Loucy (cell line): Measurements from ENCODE around the gene KDM4C.
"Not testable (repeated sequence)": the region's sequence is repeated elsewhere in the genome, so short reads cannot be mapped to it uniquely, and the experiment has no call there.

ENCODE experiments used
- H2AFZ ChIP-seq: fragments of 200-600 bp; sonication (generic); 2 replicates; pipeline ENCODE4 v1.6.0; 2016; ENCODE audit warnings: antibody characterized with exemption, mild to moderate bottlenecking, low read length, moderate library complexity
- H3F3A ChIP-seq: fragments of 200-600 bp; 2 replicates; pipeline ENCODE4 v1.6.0; 2016; ENCODE audit warnings: antibody characterized with exemption, low read depth, mild to moderate bottlenecking
- H3K27me3 ChIP-seq: fragments of 200-600 bp; sonication (generic); 2 replicates; pipeline ENCODE4 v1.6.1; 2014; ENCODE audit warnings: low read length, mild to moderate bottlenecking; ENCODE audit not compliant: insufficient read depth, poor library complexity, severe bottlenecking
- H3K36me3 ChIP-seq: fragments of 200-600 bp; sonication (generic); 2 replicates; pipeline ENCODE4 v1.6.1; 2016; ENCODE audit warnings: low read length; ENCODE audit not compliant: insufficient read depth
- H3K4me1 ChIP-seq: fragments of 200-600 bp; sonication (generic); 2 replicates; pipeline ENCODE4 v1.5.1; 2014; ENCODE audit warnings: low read length, mild to moderate bottlenecking; ENCODE audit not compliant: insufficient read depth, poor library complexity, severe bottlenecking
- H3K4me2 ChIP-seq: fragments of 200-600 bp; sonication (generic); 2 replicates; pipeline ENCODE4 v1.6.0; 2014; ENCODE audit warnings: antibody characterized with exemption, low read length, low read depth, mild to moderate bottlenecking; ENCODE audit not compliant: poor library complexity, severe bottlenecking
- H3K4me3 ChIP-seq: fragments of 200-600 bp; sonication (generic); 2 replicates; pipeline ENCODE4 v1.5.1; 2014; ENCODE audit warnings: low read length, mild to moderate bottlenecking, mixed read lengths; ENCODE audit not compliant: poor library complexity, severe bottlenecking
- H3K79me2 ChIP-seq: fragments of 200-600 bp; sonication (generic); 2 replicates; pipeline ENCODE4 v1.6.1; 2014; ENCODE audit warnings: low read length; ENCODE audit not compliant: insufficient read depth
- H3K9ac ChIP-seq: fragments of 200-600 bp; sonication (generic); 2 replicates; pipeline ENCODE4 v1.6.0; 2014; ENCODE audit warnings: mild to moderate bottlenecking, low read depth, low read length, moderate library complexity; ENCODE audit not compliant: poor library complexity, severe bottlenecking
- H3K9me2 ChIP-seq: fragments of 200-600 bp; sonication (generic); replicated peaks from 2 replicates; pipeline ENCODE4 v1.6.1; 2016; ENCODE audit warnings: low read depth, low read length, mixed read lengths
- H3K9me3 ChIP-seq: fragments of 200-600 bp; sonication (generic); 2 replicates; pipeline ENCODE4 v1.6.1; 2014; ENCODE audit warnings: mild to moderate bottlenecking, antibody characterized with exemption, low read length, low read depth; ENCODE audit not compliant: insufficient read depth
- H4K20me1 ChIP-seq: fragments of 200-600 bp; sonication (generic); 2 replicates; pipeline ENCODE4 v1.6.0; 2014; ENCODE audit warnings: antibody characterized with exemption, low read length, mild to moderate bottlenecking; ENCODE audit not compliant: insufficient read depth, poor library complexity, severe bottlenecking
- CTCF ChIP-seq: fragments of 200-600 bp; sonication (generic); conservative IDR thresholded peaks from 2 replicates; pipeline ENCODE4 v1.5.1; 2014; ENCODE audit warnings: mild to moderate bottlenecking, antibody characterized with exemption, low read length
- EZH2phosphoT487 ChIP-seq: fragments of 200-600 bp; IDR thresholded peaks from 2 replicates; pipeline ENCODE4 v1.6.1; 2018; ENCODE audit warnings: antibody characterized with exemption, mild to moderate bottlenecking, moderate library complexity, borderline replicate concordance

The KDM4C gene

DNA sequence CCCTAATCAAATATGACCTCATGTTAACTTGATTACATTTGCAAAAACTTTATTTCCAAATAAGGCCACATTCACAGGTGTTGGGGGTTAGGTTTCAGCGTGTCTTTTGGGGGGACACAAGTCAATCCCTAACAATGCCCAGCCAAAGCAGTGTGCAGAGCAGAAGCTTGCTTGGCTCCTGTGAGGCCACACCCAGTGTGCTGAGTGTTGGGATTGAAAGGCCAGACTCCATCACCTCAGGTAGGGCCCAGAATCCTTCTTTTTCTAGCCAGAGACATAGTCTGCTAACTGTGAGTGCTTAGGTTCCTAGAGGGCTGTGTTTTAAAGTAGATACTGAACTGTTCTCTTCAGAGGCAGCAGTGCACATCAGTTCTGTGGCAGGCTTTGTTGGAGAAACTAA lies 27.9 kb downstream of the KDM4C start:
- H3K4me1 ChIP-seq: peaks cover 22% of the 10 kb centered on the region
- H3K27me3 ChIP-seq: no peaks in the 10 kb centered on the region
- no peaks in the 10 kb centered on the region for H3F3A ChIP-seq
- H4K20me1 ChIP-seq: peaks cover 44% of the 10 kb centered on the region
- TF ChIP-seq EZH2phosphoT487 (no peak), CTCF (no peak)
- H3K9me2 ChIP-seq: no peaks in the 10 kb centered on the region
- H3K36me3 ChIP-seq: no peaks in the 10 kb centered on the region
- H3K4me3 ChIP-seq: no peak overlapping the region
- no peak overlapping the region for H3K9ac ChIP-seq
- no peak overlapping the region for H2AFZ ChIP-seq
- no peaks in the 10 kb centered on the region for H3K9me3 ChIP-seq
- no peak overlapping the region for H3K4me2 ChIP-seq
- H3K79me2 ChIP-seq: peaks cover 85% of the 10 kb centered on the region

- peaks cover 78% of the 10 kb centered on the region for H3K79me2 ChIP-seq
- H3K4me3 ChIP-seq: no peak overlapping the region
- no peak overlapping the region for H3K4me2 ChIP-seq
- TF ChIP-seq CTCF (no peak), EZH2phosphoT487 (no peak)
- H3K9ac ChIP-seq: no peak overlapping the region
- H3F3A ChIP-seq: no peaks in the 10 kb centered on the region
- H3K9me3 ChIP-seq: no peaks in the 10 kb centered on the region
- no peaks in the 10 kb centered on the region for H3K9me2 ChIP-seq
- H3K36me3 ChIP-seq: peaks cover 3% of the 10 kb centered on the region; the same call in 1 of the 2 replicates
- H2AFZ ChIP-seq: no peak overlapping the region
- no peaks in the 10 kb centered on the region for H3K27me3 ChIP-seq
- peaks cover 32% of the 10 kb centered on the region for H4K20me1 ChIP-seq
- H3K4me1 ChIP-seq: peaks cover 13% of the 10 kb centered on the region
These were observed 30.0 kb downstream of the KDM4C start for GRCh38 chr9:6787793-6788161.

- H3K9me2 ChIP-seq: no peaks in the 10 kb centered on the region
- H3F3A ChIP-seq: no peaks in the 10 kb centered on the region
- peaks cover 78% of the 10 kb centered on the region for H3K79me2 ChIP-seq
- H3K4me3 ChIP-seq: no peak overlapping the region
- peaks cover 26% of the 10 kb centered on the region for H4K20me1 ChIP-seq
- no peak for TF ChIP-seq EZH2phosphoT487
- no peak for TF ChIP-seq CTCF
- H3K9ac ChIP-seq: no peak overlapping the region
- H2AFZ ChIP-seq: no peak overlapping the region
- H3K9me3 ChIP-seq: no peaks in the 10 kb centered on the region
- peaks cover 9% of the 10 kb centered on the region for H3K36me3 ChIP-seq
- no peaks in the 10 kb centered on the region for H3K27me3 ChIP-seq
- peaks cover 7% of the 10 kb centered on the region for H3K4me1 ChIP-seq
- H3K4me2 ChIP-seq: no peak overlapping the region
These were observed 30.6 kb downstream of the KDM4C start for GRCh38 chr9:6788162-6789016.

- H3K9ac ChIP-seq, H3K4me1 ChIP-seq, H2AFZ ChIP-seq, H3K9me3 ChIP-seq, H3K4me2 ChIP-seq, H3K4me3 ChIP-seq, H3K27me3 ChIP-seq, H3K9me2 ChIP-seq, H3F3A ChIP-seq: not testable (repeated sequence)
- peaks cover 11% of the 10 kb centered on the region for H3K36me3 ChIP-seq
- peaks cover 73% of the 10 kb centered on the region for H3K79me2 ChIP-seq
- peaks cover 20% of the 10 kb centered on the region for H4K20me1 ChIP-seq
These were observed 31.2 kb downstream of the KDM4C start for GRCh38 chr9:6789017-6789338.
